Activated naive CD8-positive, alpha-beta T cell treated with anti-CD3 and anti-CD28 coated beads for 36 hours (primary cell): ENCODE measurements around the gene HLA-F. TPM values are rescaled to one million over a fixed set of nuclear protein-coding genes. Genes with fewer than 3 reads are reported as not detected.
A peak's percentile ranks its signal among the peaks of the same experiment; 100 is the strongest.

Experiments
- DNase-seq: peaks from one replicate; pipeline ENCODE4 v3.0.0; 2021
- H3K27ac Mint-ChIP-seq: one replicate; pipeline ENCODE4 v1.8.0; 2022; ENCODE audit warnings: mild to moderate bottlenecking, moderate library complexity, mixed read lengths
- H3K27me3 Mint-ChIP-seq: one replicate; pipeline ENCODE4 v1.8.0; 2022; ENCODE audit warnings: mild to moderate bottlenecking, mixed read lengths
- H3K36me3 Mint-ChIP-seq: one replicate; pipeline ENCODE4 v1.8.0; 2021; ENCODE audit warnings: mild to moderate bottlenecking, mixed read lengths
- H3K4me1 Mint-ChIP-seq: one replicate; pipeline ENCODE4 v1.8.0; 2021; ENCODE audit warnings: mixed read lengths
- H3K4me3 Mint-ChIP-seq: one replicate; pipeline ENCODE4 v1.8.0; 2022; ENCODE audit warnings: mild to moderate bottlenecking, moderate library complexity, mixed read lengths
- H3K9me3 Mint-ChIP-seq: one replicate; pipeline ENCODE4 v1.8.0; 2022; ENCODE audit warnings: mixed read lengths
- total RNA-seq, 2 experiments: library from RNA; stranded (reverse); gene quantifications; one replicate each; pipeline ENCODE4 v1.2.3, GENCODE V29; 2021

HLA-F gene
- total RNA-seq, 2 experiments from 2014 or later, result 178 to 181 TPM

DNA sequence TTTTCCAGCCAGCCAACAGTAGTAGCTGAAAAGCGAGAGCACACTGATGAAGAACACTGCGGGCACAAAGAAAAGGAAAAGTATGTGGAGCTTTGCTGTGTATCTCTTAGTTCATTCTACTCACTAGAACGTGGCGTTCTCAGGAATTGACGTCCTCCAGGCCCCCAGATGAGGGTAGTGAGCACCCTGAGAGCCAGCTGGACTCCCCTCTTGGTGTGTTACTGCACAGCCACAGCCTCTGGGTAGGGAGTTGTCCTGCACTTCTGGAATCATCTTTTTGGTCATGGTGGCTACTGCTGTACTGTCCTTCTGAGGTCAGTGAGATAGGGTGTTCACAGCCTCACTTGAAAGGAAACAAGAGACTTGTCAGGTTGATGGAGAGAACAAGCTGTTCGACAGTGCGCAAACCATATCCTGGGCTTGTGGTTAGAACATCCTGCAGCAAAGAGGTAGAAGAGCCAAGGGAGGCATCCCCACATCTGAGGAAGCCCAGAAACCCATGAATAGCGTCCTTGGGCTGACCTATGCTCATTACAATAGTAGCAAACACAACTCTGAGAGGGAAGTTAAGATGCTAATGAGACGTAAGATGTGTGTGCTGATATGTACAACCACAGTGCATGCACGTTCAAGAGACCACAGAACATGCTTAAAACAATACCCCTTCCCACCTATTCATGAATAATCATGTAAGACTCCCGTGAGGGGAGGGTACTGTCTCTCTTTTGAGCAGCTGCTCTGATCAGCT lies 14.6 kb upstream of the HLA-F start:
- H3K27ac Mint-ChIP-seq, result peak overlapping the region; percentile 70
- peak; percentile 61 for DNase-seq
- H3K27me3 Mint-ChIP-seq, result no peaks in the 10 kb centered on the region
- peak overlapping the region; percentile 68 for H3K4me3 Mint-ChIP-seq
- H3K36me3 Mint-ChIP-seq, result no peaks in the 10 kb centered on the region
- H3K4me1 Mint-ChIP-seq, result peaks cover 74% of the 10 kb centered on the region
- no peaks in the 10 kb centered on the region for H3K9me3 Mint-ChIP-seq

- peak overlapping the region; percentile 68 for H3K4me3 Mint-ChIP-seq
- no peaks in the 10 kb centered on the region for H3K36me3 Mint-ChIP-seq
- peak overlapping the region; percentile 44 for H3K27ac Mint-ChIP-seq
- peaks cover 74% of the 10 kb centered on the region for H3K4me1 Mint-ChIP-seq
- DNase-seq, result no peak
- no peaks in the 10 kb centered on the region for H3K9me3 Mint-ChIP-seq
- H3K27me3 Mint-ChIP-seq, result no peaks in the 10 kb centered on the region
These were observed 14.0 kb upstream of the HLA-F start for GRCh38 chr6:29709188-29709587.

DNA sequence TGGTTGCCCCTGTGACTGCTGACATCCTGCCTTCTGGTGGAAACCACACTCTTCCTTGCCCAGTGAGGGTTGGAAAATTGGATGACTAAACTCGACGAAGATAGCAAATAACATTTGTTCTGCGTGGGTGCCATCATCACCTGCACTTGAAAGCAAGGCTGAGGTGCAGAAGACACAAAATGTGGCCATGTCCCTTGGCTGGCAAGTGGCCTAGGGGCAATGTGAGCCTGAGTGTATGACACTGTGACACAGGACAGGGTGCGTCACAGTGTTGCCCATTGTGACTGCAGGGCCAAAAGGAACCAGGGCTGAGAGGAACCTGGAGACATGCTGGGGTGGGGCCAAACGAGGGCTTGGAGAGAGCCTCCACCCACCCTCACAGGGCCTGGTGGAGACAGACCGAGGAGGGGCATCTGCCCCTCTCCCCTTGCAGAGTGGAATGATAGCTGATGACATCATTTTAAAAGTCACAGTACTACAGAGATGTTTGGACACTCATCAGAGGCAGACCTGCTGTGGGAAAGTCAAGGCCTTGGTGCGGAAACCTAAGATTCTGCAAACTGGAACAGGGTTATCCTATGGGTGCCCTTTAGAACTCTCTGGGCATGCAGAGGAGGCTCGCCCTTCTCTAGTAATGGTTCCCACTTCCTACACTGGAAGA lies 12.8 kb upstream of the HLA-F start:
- peaks cover 74% of the 10 kb centered on the region for H3K4me1 Mint-ChIP-seq
- H3K36me3 Mint-ChIP-seq, result peaks cover 1% of the 10 kb centered on the region
- H3K4me3 Mint-ChIP-seq, result no peak overlapping the region
- H3K9me3 Mint-ChIP-seq, result no peaks in the 10 kb centered on the region
- DNase-seq, result no peak
- no peaks in the 10 kb centered on the region for H3K27me3 Mint-ChIP-seq
- H3K27ac Mint-ChIP-seq, result no peak overlapping the region

- Mint-ChIP-seq H3K9me3 (no peaks in the 10 kb centered on the region), H3K36me3 (peaks cover 22% of the 10 kb centered on the region), H3K27me3 (no peaks in the 10 kb centered on the region), H3K27ac (no peak overlapping the region), H3K4me1 (peaks cover 24% of the 10 kb centered on the region), H3K4me3 (no peak overlapping the region)
- DNase-seq, result no peak
These were observed 2.4 kb upstream of the HLA-F start for GRCh38 chr6:29720863-29721262.

- Mint-ChIP-seq H3K4me1 (peaks cover 49% of the 10 kb centered on the region), H3K27me3 (no peaks in the 10 kb centered on the region), H3K27ac (peak overlapping the region; percentile 91), H3K9me3 (no peaks in the 10 kb centered on the region), H3K36me3 (peaks cover 51% of the 10 kb centered on the region), H3K4me3 (peak overlapping the region; percentile 94)
- DNase-seq, result peak; percentile 80
These were observed 693 bp downstream of the HLA-F start for GRCh38 chr6:29723666-29724588.

- Mint-ChIP-seq H3K27me3 (no peaks in the 10 kb centered on the region), H3K9me3 (no peaks in the 10 kb centered on the region), H3K4me1 (peaks cover 53% of the 10 kb centered on the region), H3K36me3 (peaks cover 51% of the 10 kb centered on the region), H3K27ac (peak overlapping the region; percentile 91), H3K4me3 (peak overlapping the region; percentile 94)
- DNase-seq, result no peak
These were observed 2.0 kb downstream of the HLA-F start for GRCh38 chr6:29724937-29725869.

DNA sequence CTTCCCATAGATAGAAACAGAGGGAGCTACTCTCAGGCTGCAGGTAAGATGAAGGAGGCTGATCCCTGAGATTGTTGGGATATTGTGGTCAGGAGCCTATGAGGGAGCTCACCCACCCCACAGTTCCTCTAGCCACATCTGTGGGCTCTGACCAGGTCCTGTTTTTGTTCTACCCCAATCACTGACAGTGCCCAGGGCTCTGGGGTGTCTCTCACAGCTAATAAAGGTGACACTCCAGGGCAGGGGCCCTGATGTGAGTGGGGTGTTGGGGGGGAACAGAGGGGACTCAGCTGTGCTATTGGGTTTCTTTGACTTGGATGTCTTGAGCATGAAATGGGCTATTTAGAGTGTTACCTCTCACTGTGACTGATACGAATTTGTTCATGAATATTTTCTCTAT lies 2.8 kb downstream of the HLA-F start:
- Mint-ChIP-seq H3K27ac (peak overlapping the region; percentile 91), H3K9me3 (no peaks in the 10 kb centered on the region), H3K36me3 (peaks cover 53% of the 10 kb centered on the region), H3K4me3 (peak overlapping the region; percentile 94), H3K27me3 (no peaks in the 10 kb centered on the region), H3K4me1 (peaks cover 60% of the 10 kb centered on the region)
- no peak for DNase-seq

GRCh38 chr6:29726571-29727194 lies 3.4 kb downstream of the HLA-F start:
- H3K9me3 Mint-ChIP-seq, result no peaks in the 10 kb centered on the region
- H3K27ac Mint-ChIP-seq, result peak overlapping the region; percentile 59
- no peak for DNase-seq
- peak overlapping the region; percentile 94 for H3K4me3 Mint-ChIP-seq
- H3K4me1 Mint-ChIP-seq, result peaks cover 59% of the 10 kb centered on the region
- H3K36me3 Mint-ChIP-seq, result peaks cover 53% of the 10 kb centered on the region
- H3K27me3 Mint-ChIP-seq, result no peaks in the 10 kb centered on the region

- Mint-ChIP-seq H3K4me1 (peaks cover 55% of the 10 kb centered on the region), H3K4me3 (no peak overlapping the region), H3K36me3 (peaks cover 53% of the 10 kb centered on the region), H3K9me3 (no peaks in the 10 kb centered on the region), H3K27me3 (no peaks in the 10 kb centered on the region), H3K27ac (peak overlapping the region; percentile 70)
- no peak for DNase-seq
These were observed 4.4 kb downstream of the HLA-F start for GRCh38 chr6:29727637-29728036.

GRCh38 chr6:29728173-29728874 lies 5.1 kb downstream of the HLA-F start:
- DNase-seq, result no peak
- H3K36me3 Mint-ChIP-seq, result peaks cover 53% of the 10 kb centered on the region
- H3K27me3 Mint-ChIP-seq, result no peaks in the 10 kb centered on the region
- no peak overlapping the region for H3K4me3 Mint-ChIP-seq
- H3K4me1 Mint-ChIP-seq, result peaks cover 55% of the 10 kb centered on the region
- H3K9me3 Mint-ChIP-seq, result no peaks in the 10 kb centered on the region
- peak overlapping the region; percentile 70 for H3K27ac Mint-ChIP-seq

- Mint-ChIP-seq H3K4me1 (peaks cover 56% of the 10 kb centered on the region), H3K27me3 (no peaks in the 10 kb centered on the region), H3K27ac (no peak overlapping the region), H3K4me3 (no peak overlapping the region), H3K36me3 (peaks cover 52% of the 10 kb centered on the region), H3K9me3 (no peaks in the 10 kb centered on the region)
- no peak for DNase-seq
These were observed 5.6 kb downstream of the HLA-F start for GRCh38 chr6:29728875-29729270.

- Mint-ChIP-seq H3K4me1 (peaks cover 60% of the 10 kb centered on the region), H3K36me3 (peaks cover 42% of the 10 kb centered on the region), H3K4me3 (no peak overlapping the region), H3K27ac (peak overlapping the region; percentile 5), H3K9me3 (no peaks in the 10 kb centered on the region), H3K27me3 (no peaks in the 10 kb centered on the region)
- DNase-seq, result no peak
These were observed 6.6 kb downstream of the HLA-F start for GRCh38 chr6:29729774-29730328.

- no peaks in the 10 kb centered on the region for H3K27me3 Mint-ChIP-seq
- peaks cover 53% of the 10 kb centered on the region for H3K4me1 Mint-ChIP-seq
- H3K27ac Mint-ChIP-seq, result peak overlapping the region; percentile 50
- no peak overlapping the region for H3K4me3 Mint-ChIP-seq
- DNase-seq, result no peak
- peaks cover 34% of the 10 kb centered on the region for H3K36me3 Mint-ChIP-seq
- no peaks in the 10 kb centered on the region for H3K9me3 Mint-ChIP-seq
These were observed 7.4 kb downstream of the HLA-F start for GRCh38 chr6:29730575-29731126.
